ENCODE results near the gene DDX39A. TPM values are rescaled to one million over a fixed set of nuclear protein-coding genes. Genes with fewer than 3 reads are reported as not detected.
"Not testable (repeated sequence)": the region's sequence is repeated elsewhere in the genome, so short reads cannot be mapped to it uniquely, and the experiment has no call there.

DDX39A gene
- total RNA-seq, 1 donor, result 123 TPM

- peaks cover 45% of the 10 kb centered on the region for H3K4me1 ChIP-seq (ENCODE audit: insufficient read depth, low read length)
Measured at GRCh38 chr19:14406645-14407401, 12.3 kb downstream of the DDX39A start.

GRCh38 chr19:14405758-14406644 is 13.1 kb downstream of the DDX39A start:
- Histone ChIP-seq H3K9me3 (ENCODE audit: low read depth, low read length) (no peaks in the 10 kb centered on the region), H3K27me3 (ENCODE audit: insufficient read depth, low read length) (no peaks in the 10 kb centered on the region), H3K4me3 (ENCODE audit: low read length) (no peak overlapping the region), H3K4me1 (ENCODE audit: insufficient read depth, low read length) (peaks cover 52% of the 10 kb centered on the region)

More at GRCh38 chr19:14406645-14407401, 12.3 kb downstream of the DDX39A start:
- Histone ChIP-seq H3K27me3 (ENCODE audit: insufficient read depth, low read length) (no peaks in the 10 kb centered on the region), H3K4me3 (ENCODE audit: low read length) (no peak overlapping the region), H3K9me3 (ENCODE audit: low read depth, low read length) (no peaks in the 10 kb centered on the region)

GRCh38 chr19:14405380-14405757 is 13.8 kb downstream of the DDX39A start:
- Histone ChIP-seq H3K4me3 (ENCODE audit: low read length) (no peak overlapping the region), H3K4me1 (ENCODE audit: insufficient read depth, low read length) (peaks cover 48% of the 10 kb centered on the region), H3K9me3 (ENCODE audit: low read depth, low read length) (no peaks in the 10 kb centered on the region), H3K27me3 (ENCODE audit: insufficient read depth, low read length) (no peaks in the 10 kb centered on the region)

GRCh38 chr19:14404312-14404711 is 14.8 kb downstream of the DDX39A start:
- Histone ChIP-seq H3K4me3 (ENCODE audit: low read length) (no peak overlapping the region), H3K27me3 (ENCODE audit: insufficient read depth, low read length) (no peaks in the 10 kb centered on the region), H3K9me3 (ENCODE audit: low read depth, low read length) (no peaks in the 10 kb centered on the region), H3K4me1 (ENCODE audit: insufficient read depth, low read length) (peaks cover 38% of the 10 kb centered on the region)

- not testable (repeated sequence) for H3K9me3 ChIP-seq (ENCODE audit: low read depth, low read length); H3K27me3 ChIP-seq (ENCODE audit: insufficient read depth, low read length); H3K4me3 ChIP-seq (ENCODE audit: low read length)
- peaks cover 34% of the 10 kb centered on the region for H3K4me1 ChIP-seq (ENCODE audit: insufficient read depth, low read length)
Measured at GRCh38 chr19:14403145-14403930, 15.8 kb downstream of the DDX39A start.

GRCh38 chr19:14402332-14403144 is 16.6 kb downstream of the DDX39A start:
- Histone ChIP-seq H3K4me3 (ENCODE audit: low read length) (no peak overlapping the region), H3K4me1 (ENCODE audit: insufficient read depth, low read length) (peaks cover 34% of the 10 kb centered on the region), H3K27me3 (ENCODE audit: insufficient read depth, low read length) (no peaks in the 10 kb centered on the region), H3K9me3 (ENCODE audit: low read depth, low read length) (no peaks in the 10 kb centered on the region)

GRCh38 chr19:14401468-14402195 is 17.5 kb downstream of the DDX39A start:
- Histone ChIP-seq H3K4me3 (ENCODE audit: low read length) (no peak overlapping the region), H3K9me3 (ENCODE audit: low read depth, low read length) (no peaks in the 10 kb centered on the region), H3K27me3 (ENCODE audit: insufficient read depth, low read length) (no peaks in the 10 kb centered on the region), H3K4me1 (ENCODE audit: insufficient read depth, low read length) (peaks cover 31% of the 10 kb centered on the region)

GRCh38 chr19:14400951-14401431 is 18.1 kb downstream of the DDX39A start:
- Histone ChIP-seq H3K27me3 (ENCODE audit: insufficient read depth, low read length) (no peaks in the 10 kb centered on the region), H3K4me1 (ENCODE audit: insufficient read depth, low read length) (peaks cover 26% of the 10 kb centered on the region), H3K9me3 (ENCODE audit: low read depth, low read length) (no peaks in the 10 kb centered on the region), H3K4me3 (ENCODE audit: low read length) (no peak overlapping the region)

GRCh38 chr19:14397168-14397567 is 22.0 kb downstream of the DDX39A start:
- not testable (repeated sequence) for H3K9me3 ChIP-seq (ENCODE audit: low read depth, low read length); H3K27me3 ChIP-seq (ENCODE audit: insufficient read depth, low read length); H3K4me3 ChIP-seq (ENCODE audit: low read length)
- H3K4me1 ChIP-seq (ENCODE audit: insufficient read depth, low read length), result peaks cover 13% of the 10 kb centered on the region

GRCh38 chr19:14396730-14397129 is 22.4 kb downstream of the DDX39A start:
- H3K4me3 ChIP-seq (ENCODE audit: low read length); H3K4me1 ChIP-seq (ENCODE audit: insufficient read depth, low read length); H3K27me3 ChIP-seq (ENCODE audit: insufficient read depth, low read length); H3K9me3 ChIP-seq (ENCODE audit: low read depth, low read length): not testable (repeated sequence)

- Histone ChIP-seq H3K27me3 (ENCODE audit: insufficient read depth, low read length) (no peaks in the 10 kb centered on the region), H3K4me3 (ENCODE audit: low read length) (no peak overlapping the region), H3K4me1 (ENCODE audit: insufficient read depth, low read length) (no peaks in the 10 kb centered on the region), H3K9me3 (ENCODE audit: low read depth, low read length) (no peaks in the 10 kb centered on the region)
Measured at GRCh38 chr19:14395710-14396336, 23.3 kb downstream of the DDX39A start.

GRCh38 chr19:14395262-14395661 is 23.9 kb downstream of the DDX39A start:
- no peak overlapping the region for H3K4me3 ChIP-seq (ENCODE audit: low read length)
- H3K27me3 ChIP-seq (ENCODE audit: insufficient read depth, low read length), result no peaks in the 10 kb centered on the region

GRCh38 chr19:14394167-14394566 is 25.0 kb downstream of the DDX39A start:
- Histone ChIP-seq H3K9me3 (ENCODE audit: low read depth, low read length) (no peaks in the 10 kb centered on the region), H3K4me3 (ENCODE audit: low read length) (no peak overlapping the region), H3K4me1 (ENCODE audit: insufficient read depth, low read length) (no peaks in the 10 kb centered on the region), H3K27me3 (ENCODE audit: insufficient read depth, low read length) (no peaks in the 10 kb centered on the region)

More at GRCh38 chr19:14395262-14395661, 23.9 kb downstream of the DDX39A start:
- Histone ChIP-seq H3K9me3 (ENCODE audit: low read depth, low read length) (no peaks in the 10 kb centered on the region), H3K4me1 (ENCODE audit: insufficient read depth, low read length) (no peaks in the 10 kb centered on the region)
